Mammary epithelial cell (primary cell): ENCODE measurements around the gene CEP89.

Experiments
- CTCF ChIP-seq, 2 donors: IDR thresholded peaks in 1 of 2; conservative IDR thresholded peaks in 1 of 2; 2 replicates each; pipeline ENCODE4 v1.5.1; 2011 to 2012; ENCODE audit warnings: inconsistent platforms in 2 of 2, low read length in 2 of 2, mild to moderate bottlenecking in 2 of 2, control low read depth in 1 of 2, low read depth in 1 of 2; ENCODE audit not compliant: insufficient read depth in 1 of 2; ENCODE audit errors: extremely low read depth in 1 of 2
- EZH2 ChIP-seq: IDR thresholded peaks from 2 replicates; pipeline ENCODE4 v1.6.1; 2012; ENCODE audit warnings: low read length, inconsistent platforms, borderline replicate concordance

GRCh38 chr19:32910094-32910493 lies 61.7 kb downstream of the CEP89 start:
- TF ChIP-seq CTCF (conservative IDR thresholded peaks at IDR 0.05 in 1 of 2, IDR thresholded peaks at IDR 0.05 in 1 of 2; ENCODE audit: extremely low read depth in 1 of 2, insufficient read depth in 1 of 2, low read depth in 1 of 2, low read length in 2 of 2) (no peak), EZH2 (no peak)
